ENCODE measurements around the gene MTHFD1.

The MTHFD1 gene

GRCh38 chr14:64363265-64363846 is 24.8 kb upstream of the MTHFD1 start:
- TF ChIP-seq POLR2AphosphoS5 (IDR thresholded peaks at IDR 0.05; ENCODE audit: low read depth, low read length) (no peak), TAF1 (IDR thresholded peaks at IDR 0.05; ENCODE audit: borderline replicate concordance, insufficient read depth, low read length) (no peak)

GRCh38 chr14:64364907-64365306 is 23.2 kb upstream of the MTHFD1 start:
- TF ChIP-seq POLR2AphosphoS5 (IDR thresholded peaks at IDR 0.05; ENCODE audit: low read depth, low read length) (no peak), SIN3A (IDR thresholded peaks at IDR 0.05; ENCODE audit: borderline replicate concordance, insufficient read depth, low read length) (no peak), FOXP2 (optimal IDR thresholded peaks at IDR 0.05; ENCODE audit: borderline replicate concordance, extremely low read depth, extremely low read length, insufficient read depth) (no peak), REST (IDR thresholded peaks at IDR 0.05; ENCODE audit: insufficient read depth in 1 of 2, low read depth in 2 of 2, low read length in 2 of 2) (no peak), TAF1 (IDR thresholded peaks at IDR 0.05; ENCODE audit: borderline replicate concordance, insufficient read depth, low read length) (no peak)

GRCh38 chr14:64369201-64369600 is 19.0 kb upstream of the MTHFD1 start:
- TF ChIP-seq TAF1 (IDR thresholded peaks at IDR 0.05; ENCODE audit: borderline replicate concordance, insufficient read depth, low read length) (no peak), SIN3A (IDR thresholded peaks at IDR 0.05; ENCODE audit: borderline replicate concordance, insufficient read depth, low read length) (no peak), POLR2AphosphoS5 (IDR thresholded peaks at IDR 0.05; ENCODE audit: low read depth, low read length) (no peak), REST (IDR thresholded peaks at IDR 0.05; ENCODE audit: insufficient read depth in 1 of 2, low read depth in 2 of 2, low read length in 2 of 2) (no peak), FOXP2 (optimal IDR thresholded peaks at IDR 0.05; ENCODE audit: borderline replicate concordance, extremely low read depth, extremely low read length, insufficient read depth) (no peak)

- TF ChIP-seq POLR2AphosphoS5 (IDR thresholded peaks at IDR 0.05; ENCODE audit: low read depth, low read length) = no peak
- TF ChIP-seq TAF1 (IDR thresholded peaks at IDR 0.05; ENCODE audit: borderline replicate concordance, insufficient read depth, low read length) = no peak
- no peak for TF ChIP-seq REST (IDR thresholded peaks at IDR 0.05; ENCODE audit: insufficient read depth in 1 of 2, low read depth in 2 of 2, low read length in 2 of 2)
- TF ChIP-seq FOXP2 (optimal IDR thresholded peaks at IDR 0.05; ENCODE audit: borderline replicate concordance, extremely low read depth, extremely low read length, insufficient read depth) = no peak
- TF ChIP-seq SIN3A (IDR thresholded peaks at IDR 0.05; ENCODE audit: borderline replicate concordance, insufficient read depth, low read length) = no peak
These were observed 846 bp upstream of the MTHFD1 start for GRCh38 chr14:64387232-64387781.

GRCh38 chr14:64388533-64389285 is 556 bp downstream of the MTHFD1 start:
- no peak for TF ChIP-seq POLR2AphosphoS5 (IDR thresholded peaks at IDR 0.05; ENCODE audit: low read depth, low read length)

- TF ChIP-seq POLR2AphosphoS5 (IDR thresholded peaks at IDR 0.05; ENCODE audit: low read depth, low read length) = no peak
- no peak for TF ChIP-seq SIN3A (IDR thresholded peaks at IDR 0.05; ENCODE audit: borderline replicate concordance, insufficient read depth, low read length)
- TF ChIP-seq REST (IDR thresholded peaks at IDR 0.05; ENCODE audit: insufficient read depth in 1 of 2, low read depth in 2 of 2, low read length in 2 of 2) = no peak
- TF ChIP-seq TAF1 (IDR thresholded peaks at IDR 0.05; ENCODE audit: borderline replicate concordance, insufficient read depth, low read length) = no peak
- no peak for TF ChIP-seq FOXP2 (optimal IDR thresholded peaks at IDR 0.05; ENCODE audit: borderline replicate concordance, extremely low read depth, extremely low read length, insufficient read depth)
These were observed 3.1 kb downstream of the MTHFD1 start for GRCh38 chr14:64391113-64391725.
